GM21786 (cell line): Measurements from ENCODE around the gene IGLON5.

ENCODE experiments used
- ATAC-seq: cut with Tn5 transposase; IDR thresholded peaks from one replicate; pipeline ENCODE4 v1.9.1; 2021; ENCODE audit not compliant: unreplicated experiment

Gene IGLON5

GRCh38 chr19:51311351-51312257 lies at the start of gene IGLON5:
Gene IGLON5, plus strand, starts transcription at chr19:51311644. Its CDS starts 204 bp downstream, at chr19:51311848.
- ATAC-seq, result no peak

DNA sequence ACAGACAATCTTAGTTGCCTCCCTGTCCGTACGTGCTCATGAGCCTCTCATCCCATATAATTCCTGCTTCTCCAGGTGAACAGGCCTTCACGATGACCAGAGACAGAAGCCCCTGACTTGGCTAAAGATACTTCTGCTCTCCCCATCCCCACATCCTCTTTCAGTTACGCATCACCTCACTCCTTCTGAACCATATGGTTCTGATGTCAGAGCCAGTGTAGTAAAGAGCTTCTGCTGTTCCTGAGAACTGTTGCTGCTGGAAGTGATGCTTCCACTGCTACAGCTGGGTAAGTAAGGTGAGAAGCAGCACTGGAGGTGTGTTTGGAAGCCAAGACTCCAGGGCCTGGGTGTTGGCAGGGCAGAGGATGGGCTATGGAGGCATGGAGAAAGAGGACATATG lies 47.6 kb upstream of the IGLON5 start:
- ATAC-seq, result no peak

DNA sequence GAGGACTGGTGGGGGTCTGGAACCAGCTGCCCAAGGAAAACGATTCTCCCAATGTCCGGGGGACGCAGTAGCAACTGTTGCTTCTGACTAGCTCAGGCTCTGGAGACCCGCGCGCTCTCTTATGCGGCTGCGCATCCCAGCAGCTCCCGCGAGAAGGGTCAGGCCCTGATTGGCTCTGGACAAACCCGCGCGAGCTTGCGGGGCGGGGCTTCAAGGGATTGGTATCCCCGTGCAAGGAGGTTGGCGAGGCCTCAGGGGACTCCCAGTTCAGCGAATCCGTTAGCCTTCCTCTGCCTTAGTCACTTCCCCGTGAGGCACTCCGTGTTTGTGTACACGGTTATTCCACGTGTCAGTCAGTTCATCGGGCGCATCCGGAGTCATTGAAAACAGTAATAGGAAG lies 40.4 kb upstream of the IGLON5 start:
- no peak for ATAC-seq

DNA sequence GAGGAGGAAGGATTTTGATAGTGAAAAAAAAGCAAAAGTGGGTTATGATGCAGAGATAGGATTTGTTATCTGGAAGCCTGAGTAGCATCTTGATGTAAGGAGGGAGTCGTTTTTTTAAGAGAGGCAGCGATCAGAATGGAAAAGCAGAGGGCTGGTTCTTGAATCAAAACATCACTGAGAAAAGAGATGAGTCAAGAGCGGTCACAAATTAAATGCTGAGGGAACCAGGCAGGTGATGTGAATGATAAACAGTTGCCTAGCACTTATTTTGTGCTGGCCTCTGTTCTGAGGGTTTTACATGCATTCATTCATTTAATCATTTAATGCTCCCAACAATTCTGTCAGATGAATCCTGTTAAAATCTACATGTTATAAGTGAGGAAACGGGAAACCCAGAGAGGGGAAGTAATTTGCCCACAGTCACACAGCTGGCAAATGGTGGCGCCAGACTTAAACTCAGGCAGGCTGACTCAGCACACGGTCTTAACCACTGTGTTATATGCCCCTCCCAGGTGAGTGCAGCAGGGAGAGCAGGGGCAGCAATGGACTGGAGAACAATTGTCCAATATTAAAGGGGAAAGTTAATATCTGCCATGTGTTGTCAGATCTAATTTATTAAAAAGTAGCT lies 39.1 kb upstream of the IGLON5 start:
- no peak for ATAC-seq

- ATAC-seq, result no peak
Measured at GRCh38 chr19:51274049-51274770, 37.2 kb upstream of the IGLON5 start.

- ATAC-seq, result no peak
Measured at GRCh38 chr19:51277112-51277511, 34.3 kb upstream of the IGLON5 start.

DNA sequence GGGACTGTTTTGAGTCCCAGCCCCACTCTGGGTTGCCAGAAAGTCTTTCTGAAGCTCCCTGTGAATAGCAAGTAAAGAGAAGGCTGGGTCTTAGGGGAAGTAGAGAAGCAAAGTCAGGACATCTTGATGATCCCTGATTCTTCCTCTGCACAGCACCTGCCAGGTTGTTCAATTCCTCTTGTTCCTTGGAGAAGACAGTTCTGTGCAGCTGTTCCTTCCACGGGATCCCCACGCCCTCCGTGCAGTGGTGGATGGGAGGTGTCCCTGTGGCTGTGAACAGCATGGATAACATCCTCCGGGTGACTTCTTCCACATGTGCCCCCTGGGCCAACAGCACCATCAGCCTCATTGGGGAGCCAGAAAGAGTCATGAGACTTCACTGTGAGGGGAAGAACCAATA lies 29.1 kb upstream of the IGLON5 start:
- no peak for ATAC-seq

GRCh38 chr19:51285682-51286081 lies 25.8 kb upstream of the IGLON5 start:
- no peak for ATAC-seq

- no peak for ATAC-seq
Measured at GRCh38 chr19:51289635-51290034, 21.8 kb upstream of the IGLON5 start.

DNA sequence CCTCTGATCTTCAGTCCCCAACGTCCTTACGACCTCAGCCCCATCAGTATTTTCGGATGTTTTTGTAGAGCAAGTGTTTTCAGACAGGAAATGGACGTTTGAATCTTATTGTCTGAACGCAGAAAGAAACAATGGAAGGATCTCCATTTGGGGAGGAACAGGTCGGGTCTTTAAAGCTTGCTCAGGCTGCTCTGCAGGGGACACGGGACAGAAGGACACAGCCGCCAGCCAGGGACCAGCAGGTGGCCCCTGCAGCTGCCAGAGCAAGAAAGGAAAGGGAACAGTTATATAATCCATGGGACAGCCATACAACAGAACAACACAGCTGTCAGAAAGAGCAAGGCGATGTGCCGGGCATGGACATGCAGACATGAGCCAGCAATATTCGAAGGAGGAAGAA lies 18.5 kb upstream of the IGLON5 start:
- ATAC-seq, result no peak

DNA sequence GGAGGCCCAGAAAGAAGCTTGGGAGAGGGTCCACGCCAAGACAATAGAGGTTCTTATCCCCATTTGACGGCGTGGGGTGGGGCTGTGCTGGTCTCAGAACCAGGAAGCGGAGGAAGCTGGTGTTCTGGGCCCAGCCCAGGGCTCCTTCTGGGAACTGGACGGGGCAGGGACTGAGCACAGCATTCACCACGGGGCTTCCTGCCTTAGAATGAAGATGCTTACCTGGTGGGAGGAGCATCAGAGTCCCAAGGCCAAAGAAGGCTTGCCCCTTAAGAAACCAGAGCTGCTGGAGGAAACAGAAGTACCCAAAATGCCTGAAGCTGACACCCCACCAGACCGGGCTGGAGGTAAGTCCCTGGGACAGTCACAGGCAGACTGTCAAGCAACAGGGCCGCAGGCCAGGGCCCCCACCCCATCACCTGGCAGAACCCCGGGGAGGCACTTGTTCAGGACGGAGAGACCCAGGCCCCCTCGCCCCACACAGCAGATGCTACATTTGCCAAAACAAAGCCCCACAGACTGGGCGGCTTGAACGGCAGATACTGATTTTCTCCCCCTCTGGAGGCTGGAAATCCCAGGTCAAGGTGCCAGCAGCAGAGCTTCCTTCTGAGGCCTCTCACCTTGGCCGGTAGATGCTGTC lies 17.8 kb upstream of the IGLON5 start:
- ATAC-seq, result no peak

- ATAC-seq, result no peak
Measured at GRCh38 chr19:51294211-51294976, 17.1 kb upstream of the IGLON5 start.

DNA sequence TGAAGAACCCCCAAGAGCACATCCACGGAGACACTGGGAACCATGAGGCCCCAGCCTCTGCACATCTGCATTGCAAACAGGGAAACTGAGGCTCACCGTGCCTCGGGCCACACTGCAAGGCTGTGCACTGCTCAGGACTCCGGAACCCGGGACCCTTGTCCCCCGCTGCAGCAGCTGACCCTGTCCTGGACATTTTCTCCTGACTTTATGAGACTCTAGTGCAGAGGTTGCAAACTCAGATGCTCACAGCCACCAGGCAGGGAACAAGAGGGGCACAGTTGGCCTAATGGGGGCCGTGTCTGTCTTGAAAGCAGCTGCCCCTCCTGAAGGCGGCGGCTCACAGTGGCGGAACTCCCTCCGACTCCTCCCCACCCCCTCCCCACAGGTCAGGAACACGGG lies 16.5 kb upstream of the IGLON5 start:
- ATAC-seq, result no peak

DNA sequence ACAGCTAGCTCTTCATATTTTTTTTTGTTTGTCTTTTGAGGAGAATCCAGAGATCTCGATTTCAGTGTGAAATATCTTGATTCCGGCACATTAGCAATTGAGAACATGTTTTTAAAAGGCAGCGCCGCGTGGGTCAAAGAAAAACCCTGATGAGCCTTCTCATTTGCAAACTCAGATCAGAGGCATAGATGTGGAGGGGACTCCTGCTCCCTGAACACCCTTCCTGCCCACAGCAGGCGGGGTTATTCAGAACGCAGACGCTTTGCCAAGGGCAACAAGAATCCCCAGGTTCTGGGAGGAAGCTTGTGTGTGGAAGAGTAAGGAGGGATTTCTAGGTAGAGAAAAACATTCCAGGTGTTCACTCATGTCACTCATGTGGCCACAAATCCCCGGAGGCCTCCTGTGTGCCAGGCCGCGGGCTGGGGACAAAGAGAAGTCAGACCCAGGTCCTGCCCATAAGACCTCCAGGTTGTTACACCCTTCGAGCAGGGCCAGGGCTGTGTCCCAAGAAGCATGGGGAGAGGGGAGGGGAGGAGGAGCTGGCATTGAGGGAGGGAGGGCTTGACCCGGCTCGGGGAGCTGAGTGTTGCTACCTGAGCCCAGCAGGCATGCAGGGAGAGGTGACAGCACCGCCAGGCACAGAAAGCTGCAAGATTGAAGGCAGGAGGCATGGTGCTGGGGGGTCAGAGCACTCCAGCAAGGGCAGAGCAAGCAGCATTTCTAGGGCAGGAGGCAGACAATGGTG lies 15.9 kb upstream of the IGLON5 start:
- ATAC-seq, result no peak

GRCh38 chr19:51296336-51297093 lies 14.9 kb upstream of the IGLON5 start:
- no peak for ATAC-seq

GRCh38 chr19:51297406-51297805 lies 14.0 kb upstream of the IGLON5 start:
- ATAC-seq, result no peak

- ATAC-seq, result no peak
Measured at GRCh38 chr19:51301266-51301665, 10.2 kb upstream of the IGLON5 start.

DNA sequence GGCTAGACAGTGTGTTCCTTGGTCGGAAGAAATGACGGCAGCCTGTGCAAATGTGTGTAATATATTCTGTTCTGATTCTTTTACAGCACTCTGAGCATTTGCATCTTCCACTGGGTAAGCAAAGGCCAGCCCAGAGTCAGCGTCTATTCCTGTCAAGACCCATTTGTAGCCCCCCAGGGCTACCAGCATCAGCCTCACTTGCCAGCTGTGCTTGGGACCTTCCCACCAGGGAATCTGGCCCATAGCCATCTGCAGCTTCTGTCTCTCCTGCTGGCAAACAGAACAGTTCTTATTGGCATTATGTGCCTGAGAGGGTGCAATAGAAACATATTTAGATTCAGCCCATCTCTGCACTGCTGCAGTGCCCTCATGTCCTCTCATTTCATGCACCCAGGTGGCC lies 6.0 kb upstream of the IGLON5 start:
- no peak for ATAC-seq

DNA sequence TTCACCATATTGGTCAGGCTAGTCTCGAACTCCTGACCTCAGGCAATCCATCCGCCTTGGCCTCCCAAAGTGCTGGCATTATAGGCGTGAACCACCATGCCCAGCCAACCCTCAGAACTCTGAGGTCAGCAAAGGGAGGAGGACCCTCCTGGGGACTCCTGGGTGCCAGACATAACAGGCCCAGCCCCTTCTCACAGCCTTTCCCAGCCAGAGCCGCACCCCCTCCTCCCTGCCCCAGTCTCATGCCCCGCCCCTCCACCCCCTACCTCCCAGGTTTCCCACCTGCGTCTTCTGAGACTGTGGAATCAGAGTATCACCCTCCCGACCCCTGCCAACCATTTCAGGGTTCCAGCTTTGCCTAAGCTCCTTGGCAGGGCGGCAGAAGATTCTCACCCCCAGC lies 5.2 kb downstream of the IGLON5 start:
- no peak for ATAC-seq
